ENCODE measurements around the gene ZC3H11A.

- no peak for TF ChIP-seq CTCF (IDR thresholded peaks at IDR 0.05)
- TF ChIP-seq POLR2AphosphoS5 (IDR thresholded peaks at IDR 0.05), result no peak
Measured at GRCh38 chr1:203746281-203746680, 49.1 kb upstream of the ZC3H11A start.

Data from transverse colon (tissue), 4 donors.